MM.1S (cell line): ENCODE results near the gene RUNX1.

Source experiments
- DNase-seq: peaks from one replicate; pipeline ENCODE4 v3.0.0-alpha.2; 2015
- H2AFZ ChIP-seq: fragments of 300-600 bp; sonication (generic); 2 replicates; pipeline ENCODE4 v1.6.0; 2016; ENCODE audit warnings: antibody characterized with exemption, low read length
- H3F3A ChIP-seq: fragments of 300-600 bp; sonication (generic); 2 replicates; pipeline ENCODE4 v1.6.1; 2016; ENCODE audit warnings: mild to moderate bottlenecking, antibody characterized with exemption, low read length, moderate library complexity, mixed read lengths; ENCODE audit not compliant: insufficient read depth
- H3K27ac ChIP-seq: fragments of 300-600 bp; sonication (generic); 2 replicates; pipeline ENCODE4 v1.5.1; 2016; ENCODE audit warnings: mild to moderate bottlenecking, low read length
- H3K27me3 ChIP-seq: fragments of 300-600 bp; sonication (generic); replicated peaks from 2 replicates; pipeline ENCODE4 v1.6.0; 2016; ENCODE audit warnings: low read length; ENCODE audit not compliant: insufficient read depth
- H3K36me3 ChIP-seq: fragments of 300-600 bp; sonication (generic); replicated peaks from 2 replicates; pipeline ENCODE4 v1.6.1; 2016; ENCODE audit warnings: mild to moderate bottlenecking, low read length, mixed read lengths; ENCODE audit not compliant: insufficient read depth
- H3K4me1 ChIP-seq: fragments of 300-600 bp; sonication (generic); 2 replicates; pipeline ENCODE4 v1.6.1; 2016; ENCODE audit warnings: low read length, mixed read lengths
- H3K4me2 ChIP-seq: fragments of 300-600 bp; sonication (generic); 2 replicates; pipeline ENCODE4 v1.6.0; 2016; ENCODE audit warnings: low read depth, low read length
- H3K4me3 ChIP-seq: fragments of 300-600 bp; sonication (generic); 2 replicates; pipeline ENCODE4 v1.5.1; 2016; ENCODE audit warnings: low read length, mixed read lengths
- H3K79me2 ChIP-seq: fragments of 300-600 bp; sonication (generic); 2 replicates; pipeline ENCODE4 v1.6.1; 2016; ENCODE audit warnings: mixed run types, low read length, mixed read lengths
- H3K9ac ChIP-seq: fragments of 300-600 bp; sonication (generic); 2 replicates; pipeline ENCODE4 v1.6.1; 2016; ENCODE audit warnings: low read length, mixed read lengths
- H3K9me2 ChIP-seq: fragments of 300-600 bp; sonication (generic); replicated peaks from 2 replicates; pipeline ENCODE4 v1.6.1; 2016; ENCODE audit warnings: mild to moderate bottlenecking, low read length, mixed read lengths; ENCODE audit not compliant: insufficient read depth
- H3K9me3 ChIP-seq: fragments of 300-600 bp; sonication (generic); replicated peaks from 2 replicates; pipeline ENCODE4 v1.6.1; 2016; ENCODE audit warnings: mild to moderate bottlenecking, low read length, mixed read lengths; ENCODE audit not compliant: insufficient read depth
- H4K20me1 ChIP-seq: fragments of 300-600 bp; sonication (generic); 2 replicates; pipeline ENCODE4 v1.6.1; 2016; ENCODE audit warnings: mild to moderate bottlenecking, low read length, moderate library complexity, mixed read lengths; ENCODE audit not compliant: insufficient read depth
- CTCF ChIP-seq: fragments of 300-600 bp; sonication (generic); IDR thresholded peaks from 2 replicates; pipeline ENCODE4 v1.5.1; 2016; ENCODE audit warnings: antibody characterized with exemption, low read length, mixed read lengths
- EZH2 ChIP-seq: fragments of 300-600 bp; sonication (generic); optimal IDR thresholded peaks from 2 replicates; pipeline ENCODE3; 2017; ENCODE audit warnings: low read depth, mild to moderate bottlenecking, antibody characterized with exemption, low read length, mixed read lengths
- EZH2phosphoT487 ChIP-seq: fragments of 300-600 bp; sonication (generic); IDR thresholded peaks from 2 replicates; pipeline ENCODE4 v1.6.1; 2018; ENCODE audit warnings: antibody characterized with exemption, low read length

Gene RUNX1

GRCh38 chr21:34921151-34921550 lies 128.0 kb downstream of the RUNX1 start:
- Histone ChIP-seq H3K4me1 (no peaks in the 10 kb centered on the region), H3K9me3 (no peaks in the 10 kb centered on the region), H3K4me2 (no peak overlapping the region), H3K27ac (no peak overlapping the region), H3F3A (no peaks in the 10 kb centered on the region), H3K4me3 (no peak overlapping the region), H3K27me3 (no peaks in the 10 kb centered on the region), H2AFZ (no peak overlapping the region), H3K36me3 (no peaks in the 10 kb centered on the region), H3K9me2 (no peaks in the 10 kb centered on the region), H3K79me2 (no peaks in the 10 kb centered on the region), H4K20me1 (no peaks in the 10 kb centered on the region), H3K9ac (no peak overlapping the region)
- DNase-seq, result no peak
- no peak for TF ChIP-seq EZH2phosphoT487
- no peak for TF ChIP-seq EZH2
- TF ChIP-seq CTCF, result no peak

- TF ChIP-seq EZH2 (no peak), EZH2phosphoT487 (no peak), CTCF (no peak)
- H4K20me1 ChIP-seq, result no peaks in the 10 kb centered on the region
These were observed 129.7 kb downstream of the RUNX1 start for GRCh38 chr21:34919406-34919805.

GRCh38 chr21:34916446-34916845 lies 132.7 kb downstream of the RUNX1 start:
- no peak overlapping the region for H3K27ac ChIP-seq
- DNase-seq, result no peak
- H3K9me3 ChIP-seq, result no peaks in the 10 kb centered on the region
- H4K20me1 ChIP-seq, result no peaks in the 10 kb centered on the region
- no peak overlapping the region for H3K4me2 ChIP-seq
- H3K4me3 ChIP-seq, result no peak overlapping the region
- H3F3A ChIP-seq, result no peaks in the 10 kb centered on the region
- H3K9ac ChIP-seq, result no peak overlapping the region
- no peaks in the 10 kb centered on the region for H3K27me3 ChIP-seq
- no peaks in the 10 kb centered on the region for H3K4me1 ChIP-seq
- no peak for TF ChIP-seq EZH2
- TF ChIP-seq EZH2phosphoT487, result no peak
- TF ChIP-seq CTCF, result no peak
- H2AFZ ChIP-seq, result no peak overlapping the region
- no peaks in the 10 kb centered on the region for H3K9me2 ChIP-seq
- H3K36me3 ChIP-seq, result no peaks in the 10 kb centered on the region
- H3K79me2 ChIP-seq, result no peaks in the 10 kb centered on the region

More at GRCh38 chr21:34919406-34919805, 129.7 kb downstream of the RUNX1 start:
- Histone ChIP-seq H3K79me2 (no peaks in the 10 kb centered on the region), H3K9me3 (no peaks in the 10 kb centered on the region), H3F3A (no peaks in the 10 kb centered on the region), H3K4me3 (no peak overlapping the region), H3K4me2 (no peak overlapping the region), H3K4me1 (no peaks in the 10 kb centered on the region), H3K9me2 (no peaks in the 10 kb centered on the region), H3K36me3 (no peaks in the 10 kb centered on the region), H3K27me3 (no peaks in the 10 kb centered on the region), H3K27ac (no peak overlapping the region), H3K9ac (no peak overlapping the region), H2AFZ (no peak overlapping the region)
- DNase-seq, result no peak
